Activated gamma-delta T cell treated with anti-CD3 and anti-CD28 coated beads, Interleukin-2, amount 50 U/mL, for 16 hours (primary cell): ENCODE measurements around the gene SLC26A2.
A peak's percentile ranks its signal among the peaks of the same experiment; 100 is the strongest.

Experiments
- DNase-seq: peaks from one replicate; pipeline ENCODE4 v3.0.0-alpha.2; 2020; ENCODE audit warnings: low read depth

Gene SLC26A2

GRCh38 chr5:149961957-149962409, 1.4 kb downstream of the SLC26A2 start:
- DNase-seq = no peak

- no peak for DNase-seq
Observed at GRCh38 chr5:149962601-149963300, 2.2 kb downstream of the SLC26A2 start.

- DNase-seq = no peak
Observed at GRCh38 chr5:149963729-149964128, 3.2 kb downstream of the SLC26A2 start.

GRCh38 chr5:149966946-149967345, 6.4 kb downstream of the SLC26A2 start:
- DNase-seq = no peak

GRCh38 chr5:149969181-149969930, 8.8 kb downstream of the SLC26A2 start:
- no peak for DNase-seq

GRCh38 chr5:149975409-149975808, 14.9 kb downstream of the SLC26A2 start:
- no peak for DNase-seq

GRCh38 chr5:149979896-149980295, 19.3 kb downstream of the SLC26A2 start:
- DNase-seq = no peak

GRCh38 chr5:149981206-149981605, 20.6 kb downstream of the SLC26A2 start:
- no peak for DNase-seq

- DNase-seq = no peak
Observed at GRCh38 chr5:149982505-149982904, 21.9 kb downstream of the SLC26A2 start.

- DNase-seq = no peak
Observed at GRCh38 chr5:149988126-149988525, 27.6 kb downstream of the SLC26A2 start.

GRCh38 chr5:149990518-149991376, 30.2 kb downstream of the SLC26A2 start:
- peak; percentile 51 for DNase-seq

GRCh38 chr5:149993471-149993870, 32.9 kb downstream of the SLC26A2 start:
- DNase-seq = no peak

- no peak for DNase-seq
Observed at GRCh38 chr5:149995385-149996204, 35.0 kb downstream of the SLC26A2 start.

- DNase-seq = no peak
Observed at GRCh38 chr5:149996205-149996890, 35.8 kb downstream of the SLC26A2 start.

GRCh38 chr5:149998281-149998680, 37.7 kb downstream of the SLC26A2 start:
- DNase-seq = no peak

- DNase-seq = no peak
Observed at GRCh38 chr5:149999359-149999758, 38.8 kb downstream of the SLC26A2 start.

GRCh38 chr5:149999866-150000255, 39.3 kb downstream of the SLC26A2 start:
- no peak for DNase-seq

- peak; percentile 81 for DNase-seq
Observed at GRCh38 chr5:150000256-150000989, 39.9 kb downstream of the SLC26A2 start, which contains the start of the genes HMGXB3 and TIGD6. Gene HMGXB3, plus strand, starts transcription at chr5:150000739. Its CDS starts 4,114 bp downstream, at chr5:150004853. Gene TIGD6, minus strand, starts transcription at chr5:150000654. Its CDS starts 4,306 bp downstream, at chr5:149996348.

GRCh38 chr5:150000990-150001659, 40.6 kb downstream of the SLC26A2 start:
- no peak for DNase-seq
